Measurements from ENCODE around the gene ISYNA1. TPM values are rescaled to one million over a fixed set of nuclear protein-coding genes. Genes with fewer than 3 reads are reported as not detected.

ISYNA1 gene
- total and polyA plus RNA-seq, 10 of the 15 experiments (the other 5 are each of a cell fraction or from before 2014, with no cell fraction given): 1.9 to 37.0 (median 9.1) TPM

GRCh38 chr19:18415178-18415867 lies 22.6 kb downstream of the ISYNA1 start (continued):
- TF ChIP-seq ZNF687 (IDR thresholded peaks at IDR 0.05): peak; percentile 48

- intact Hi-C loops (cut with micrococcal nuclease; ENCODE audit: unreplicated experiment): loop anchor here (10.0 kb wide), 1 partner anchor 210 kb away; the partner anchor contains the start of gene RAB3A
- 15% methylated on average over 11 of the region's 11 CpGs for WGBS (ENCODE audit: insufficient coverage, insufficient replicate concordance, low lambda C conversion rate, missing lambda C conversion rate)
- H2AFZ ChIP-seq (ENCODE audit: control insufficient read depth, low read depth, low read length): peak overlapping the region; percentile 34
These were observed 23.3 kb downstream of the ISYNA1 start for GRCh38 chr19:18414504-18415177.

More at GRCh38 chr19:18414504-18415177, 23.3 kb downstream of the ISYNA1 start:
- ChIA-PET RAD21 (ENCODE audit: unreplicated experiment) (interaction anchor here (0.9 to 6.5 kb wide), 15 partner anchors 13 to 302 kb away, joined by 3 to 63 read pairs (median 4); partner anchors contain the start of gene GDF15), POLR2A (interaction anchor here (0.5 to 2.0 kb wide), 8 partner anchors 11 to 134 kb away, joined by 3 to 26 read pairs (median 3); partner anchors contain the start of genes JUND and LSM4), CTCF (interaction anchor here (0.8 to 8.8 kb wide), 19 partner anchors 13 to 254 kb away, joined by 3 to 88 read pairs (median 6); partner anchors contain the start of genes GDF15 and JUND), SMC1A (ENCODE audit: uncharacterized antibody, unreplicated experiment) (interaction anchor here (0.6 to 6.6 kb wide), 11 partner anchors 13 to 135 kb away, joined by 3 to 60 read pairs (median 4); no protein-coding TSS in a partner anchor)
- Histone ChIP-seq H3K4me1 (ENCODE audit: control insufficient read depth, insufficient read depth, low read length) (peaks cover 47% of the 10 kb centered on the region), H3K36me3 (ENCODE audit: control insufficient read depth in 2 of 2, insufficient read depth in 2 of 2, low read length in 1 of 2) (no peaks in the 10 kb centered on the region), H3K4me3 (peak overlapping the region; percentile 59; the same call in 1 of the 2 replicates), H3K79me2 (ENCODE audit: control insufficient read depth, insufficient read depth, low read length) (peaks cover 5% of the 10 kb centered on the region), H3K9me3 (replicated peaks; ENCODE audit: control insufficient read depth, insufficient read depth, low read length) (no peaks in the 10 kb centered on the region), H4K20me1 (ENCODE audit: control insufficient read depth, insufficient read depth) (no peaks in the 10 kb centered on the region), H3K27ac (ENCODE audit: control insufficient read depth, insufficient read depth) (peak overlapping the region; percentile 66), H3K4me2 (ENCODE audit: control insufficient read depth, insufficient read depth) (peak overlapping the region; percentile 56), H3K27me3 (replicated peaks in 1 of 2; ENCODE audit: control insufficient read depth in 2 of 2, insufficient read depth in 2 of 2, low read length in 1 of 2) (no peaks in the 10 kb centered on the region), H3K9ac (ENCODE audit: control insufficient read depth, insufficient read depth, low read length) (peak overlapping the region; percentile 51)
- TF ChIP-seq ATF7 (IDR thresholded peaks at IDR 0.05; ENCODE audit: low read depth) (peak; percentile 43), RUNX3 (IDR thresholded peaks at IDR 0.05; ENCODE audit: low read length) (peak; percentile 63), SUPT20H (IDR thresholded peaks at IDR 0.05; ENCODE audit: borderline replicate concordance, control insufficient read depth, low read depth, low read length) (no peak), HDGF (IDR thresholded peaks at IDR 0.05) (peak; percentile 80; the same call in 1 of the 2 replicates), CREB1 (IDR thresholded peaks at IDR 0.05; ENCODE audit: low read depth) (no peak), SP1 (IDR thresholded peaks at IDR 0.05; ENCODE audit: low read depth, low read length) (peak; percentile 16), NR2F1 (conservative IDR thresholded peaks at IDR 0.05) (peak; percentile 59), NBN (IDR thresholded peaks at IDR 0.05) (peak; percentile 49; the same call in 1 of the 2 replicates), MLLT1 (IDR thresholded peaks at IDR 0.05) (peak; percentile 24; the same call in 1 of the 2 replicates)
- BruUV-seq (replicated peaks): no TSS peak
- FAIRE-seq: peak; percentile 88
- in situ Hi-C loops (cut with MboI): no loop called here
- no peak for DNase-seq (ENCODE audit: low read depth, low spot score)
- ATAC-seq: peak; percentile 20
